Liver (tissue), 9 donors: ENCODE results near the gene TEX55. TPM values are rescaled to one million over a fixed set of nuclear protein-coding genes. Genes with fewer than 3 reads are reported as not detected.

Experiments used
- DNase-seq: peaks from one replicate; pipeline ENCODE4 v3.0.0-alpha.2; 2017; ENCODE audit warnings: low spot score
- H3K27ac ChIP-seq, 2 donors: one replicate each; pipeline ENCODE4 v1.7.0; 2013; ENCODE audit warnings: inconsistent platforms in 2 of 2, low read length in 2 of 2, control low read depth in 1 of 2, low read depth in 1 of 2, mild to moderate bottlenecking in 1 of 2
- H3K27me3 ChIP-seq, 4 donors: one replicate each; pipeline versions ENCODE4 v1.6.1 to v1.7.0; 2013; ENCODE audit warnings: low read length in 3 of 4, inconsistent platforms in 1 of 4, mild to moderate bottlenecking in 1 of 4, moderate library complexity in 1 of 4; ENCODE audit not compliant: control insufficient read depth in 4 of 4, insufficient read depth in 4 of 4
- H3K36me3 ChIP-seq, 4 donors: one replicate each; pipeline versions ENCODE4 v1.6.1 to v1.7.0; 2013; ENCODE audit warnings: low read length in 3 of 4, mild to moderate bottlenecking in 3 of 4, low read depth in 1 of 4, moderate library complexity in 1 of 4; ENCODE audit not compliant: control insufficient read depth in 4 of 4, insufficient read depth in 3 of 4
- H3K4me1 ChIP-seq, 4 donors: one replicate each; pipeline versions ENCODE4 v1.6.1 to v1.7.0; 2013; ENCODE audit warnings: low read length in 3 of 4, mild to moderate bottlenecking in 3 of 4, moderate library complexity in 1 of 4; ENCODE audit not compliant: control insufficient read depth in 4 of 4, insufficient read depth in 4 of 4
- H3K4me3 ChIP-seq, 3 donors: one replicate each; pipeline versions ENCODE4 v1.6.1 to v1.7.0; 2013; ENCODE audit warnings: low read length in 3 of 3, control low read depth in 1 of 3, low read depth in 1 of 3, mild to moderate bottlenecking in 1 of 3
- H3K9ac ChIP-seq, 2 donors: one replicate each; pipeline ENCODE4 v1.7.0; 2013; ENCODE audit warnings: low read length in 2 of 2, mild to moderate bottlenecking in 2 of 2, moderate library complexity in 2 of 2, control low read depth in 1 of 2, low read depth in 1 of 2
- H3K9me3 ChIP-seq, 4 donors: one replicate each; pipeline versions ENCODE4 v1.6.1 to v1.7.0; 2013; ENCODE audit warnings: low read length in 3 of 4; ENCODE audit not compliant: control insufficient read depth in 4 of 4
- ATF3 ChIP-seq: IDR thresholded peaks from 2 replicates; pipeline ENCODE4 v1.6.1; 2016; ENCODE audit warnings: antibody characterized with exemption
- CTCF ChIP-seq: fragments of 150-350 bp; IDR thresholded peaks from 2 replicates; pipeline ENCODE4 v1.5.1; 2017; ENCODE audit warnings: improper control_type of control experiment, low read depth, low read length; ENCODE audit not compliant: missing input control
- EGR1 ChIP-seq, 2 donors: IDR thresholded peaks; 2 replicates each; pipeline ENCODE4 v1.6.1; 2016 to 2018; ENCODE audit warnings: antibody characterized with exemption in 2 of 2, low read depth in 2 of 2
- GABPA ChIP-seq, 2 donors: IDR thresholded peaks in 1 of 2; conservative IDR thresholded peaks in 1 of 2; 2 replicates each; pipeline ENCODE4 v1.6.1; 2016; ENCODE audit warnings: antibody characterized with exemption in 2 of 2, mild to moderate bottlenecking in 1 of 2, moderate library complexity in 1 of 2
- HNF4A ChIP-seq, 2 donors: conservative IDR thresholded peaks; 2 replicates each; pipeline ENCODE4 v1.6.1; 2016; ENCODE audit warnings: antibody characterized with exemption in 2 of 2, mild to moderate bottlenecking in 2 of 2
- JUND ChIP-seq, 2 donors: IDR thresholded peaks; 2 replicates each; pipeline ENCODE4 v1.6.1; 2016; ENCODE audit warnings: antibody characterized with exemption in 2 of 2
- MAX ChIP-seq: IDR thresholded peaks from 2 replicates; pipeline ENCODE4 v1.6.1; 2016; ENCODE audit warnings: antibody characterized with exemption
- NR2F2 ChIP-seq: IDR thresholded peaks from 2 replicates; pipeline ENCODE4 v1.6.1; 2016; ENCODE audit warnings: antibody characterized with exemption
- RAD21 ChIP-seq, 2 donors: IDR thresholded peaks; 2 replicates each; pipeline ENCODE4 v1.6.1; 2016; ENCODE audit warnings: antibody characterized with exemption in 2 of 2, mild to moderate bottlenecking in 2 of 2
- REST ChIP-seq: IDR thresholded peaks from 2 replicates; pipeline ENCODE4 v1.6.1; 2016; ENCODE audit warnings: antibody characterized with exemption, mild to moderate bottlenecking
- RXRA ChIP-seq, 2 donors: IDR thresholded peaks; 2 replicates each; pipeline ENCODE4 v1.6.1; 2017 to 2018; ENCODE audit warnings: antibody characterized with exemption in 2 of 2, mild to moderate bottlenecking in 1 of 2
- SP1 ChIP-seq: IDR thresholded peaks from 2 replicates; pipeline ENCODE4 v1.6.1; 2018; ENCODE audit warnings: antibody characterized with exemption, mild to moderate bottlenecking
- TAF1 ChIP-seq: conservative IDR thresholded peaks from 2 replicates; pipeline ENCODE4 v1.6.1; 2016; ENCODE audit warnings: antibody characterized with exemption, mild to moderate bottlenecking
- ZBTB33 ChIP-seq: IDR thresholded peaks from 2 replicates; pipeline ENCODE4 v1.6.1; 2016; ENCODE audit warnings: antibody characterized with exemption
- WGBS: extraction: QIAGEN DNeasy Blood & Tissue Kit; methylation state at CpG from one replicate; pipeline ENCODE4 v1.1.7; 2013; 5-methylcytosine and 5-hydroxymethylcytosine counted together
- polyA plus RNA-seq, 2 donors: library from polyadenylated mRNA; stranded (reverse) in 1 of 2; unstranded in 1 of 2; fragments of 200-250 nt in 1 of 2; fragments of >200 nt in 1 of 2; fragmentation: Nextera tagmentation in 1 of 2; extraction: Ambion mirVana in 1 of 2; gene quantifications; one replicate each; pipeline versions ENCODE4 v1.2.1 to v1.2.3, GENCODE V29; 2013 to 2015
- total RNA-seq, 2 donors: library from RNA; depleted of rRNA; stranded (reverse); fragments of >200 nt; gene quantifications; one replicate each; pipeline ENCODE4 v1.2.3, GENCODE V29; 2014
- donor health status: healthy.
- donor health status: healthy.
- donor health status: healthy.
- donor health status: healthy.
- donor health status: healthy.

TEX55 gene
- total and polyA plus RNA-seq, 4 donors: not detected

GRCh38 chr3:119170821-119171220, 24.9 kb downstream of the TEX55 start:
- Histone ChIP-seq H3K9ac (no peak overlapping the region), H3K4me3 (no peak overlapping the region), H3K27me3 (no peaks in the 10 kb centered on the region), H3K4me1 (peaks cover 0 to 2% (median 0%) of the 10 kb centered on the region in 4 donors), H3K9me3 (no peaks in the 10 kb centered on the region), H3K27ac (no peak overlapping the region), H3K36me3 (no peaks in the 10 kb centered on the region)
- 90% methylated on average over 3 of the region's 3 CpGs for WGBS
- no peak for TF ChIP-seq JUND (IDR thresholded peaks at IDR 0.05)
- TF ChIP-seq RAD21 (IDR thresholded peaks at IDR 0.05): no peak
- no peak for TF ChIP-seq NR2F2
- no peak for TF ChIP-seq ATF3
- TF ChIP-seq TAF1: no peak
- no peak for TF ChIP-seq RXRA (IDR thresholded peaks at IDR 0.05)
- no peak for TF ChIP-seq EGR1 (IDR thresholded peaks at IDR 0.05; ENCODE audit: low read depth in 2 of 2)
- no peak for TF ChIP-seq ZBTB33
- TF ChIP-seq HNF4A (conservative IDR thresholded peaks at IDR 0.05): no peak
- TF ChIP-seq REST: no peak
- no peak for DNase-seq

- Histone ChIP-seq H3K9ac (no peak within 1 kb of the TSS), H3K36me3 (no peaks in the 10 kb centered on the region), H3K27ac (no peak within 1 kb of the TSS), H3K4me3 (no peak within 1 kb of the TSS), H3K27me3 (peaks cover 0 to 5% (median 0%) of the 10 kb centered on the region in 4 donors), H3K9me3 (no peaks in the 10 kb centered on the region), H3K4me1 (peaks cover 0 to 2% (median 0%) of the 10 kb centered on the region in 4 donors)
- 56% methylated on average over 13 of the region's 13 CpGs for WGBS
- TF ChIP-seq REST: no peak
- no peak for TF ChIP-seq RXRA (IDR thresholded peaks at IDR 0.05)
- no peak for TF ChIP-seq HNF4A (conservative IDR thresholded peaks at IDR 0.05)
- no peak for TF ChIP-seq ZBTB33
- TF ChIP-seq TAF1: no peak
- TF ChIP-seq GABPA (IDR thresholded peaks at IDR 0.05 in 1 of 2, conservative IDR thresholded peaks at IDR 0.05 in 1 of 2): no peak
- TF ChIP-seq RAD21 (IDR thresholded peaks at IDR 0.05): no peak
- no peak for TF ChIP-seq CTCF
- TF ChIP-seq MAX: no peak
- no peak for TF ChIP-seq SP1
- TF ChIP-seq EGR1 (IDR thresholded peaks at IDR 0.05; ENCODE audit: low read depth in 2 of 2): no peak
- TF ChIP-seq NR2F2: no peak
- no peak for DNase-seq
These were observed 27.4 kb downstream of the TEX55 start, which contains the start of gene UPK1B for GRCh38 chr3:119173325-119173724. TSS of gene UPK1B (plus strand) at chr3:119173598. CDS start at chr3:119186742, 13,144 bp downstream.
